Measurements from ENCODE around the gene CMC4. TPM values are rescaled to one million over a fixed set of nuclear protein-coding genes. Genes with fewer than 3 reads are reported as not detected.

The CMC4 gene
- total and polyA plus RNA-seq, 2 of the 4 experiments (the other 2 are of a cell fraction), result 6.4 to 8.4 TPM

- dilution Hi-C loops (cut with HindIII; ENCODE audit: low sequenced_read_pairs, unreplicated experiment), result no loop called here
- ATAC-seq (ENCODE audit: low read depth), result no peak
Observed at GRCh38 chrX:155070038-155070437, 898 bp downstream of the CMC4 start.

More at GRCh38 chrX:155070038-155070437, 898 bp downstream of the CMC4 start:
- WGBS, 2 experiments (ENCODE audit: extremely low coverage in 2 of 2, insufficient read length in 1 of 2), result no CpG with 5 or more reads among the region's 12 CpGs
- Histone ChIP-seq H3K56ac (ENCODE audit: extremely low read depth, insufficient read depth, low read length) (no peak overlapping the region), H3K4me2 (ENCODE audit: low read depth, low read length) (peak overlapping the region; percentile 94), H2BK5ac (ENCODE audit: low read depth, low read length, poor library complexity, severe bottlenecking) (no peak overlapping the region), H4K8ac (ENCODE audit: low read depth in 2 of 2, low read length in 2 of 2) (peak overlapping the region; percentile 42; a peak in 1 of 4 replicates), H4K91ac (ENCODE audit: insufficient read depth, low read depth, low read length) (no peak overlapping the region), H3K23ac (ENCODE audit: low read depth, low read length) (peak overlapping the region; percentile 93), H3K4me1 (ENCODE audit: control insufficient read depth, insufficient read depth, low read length) (peaks cover 6% of the 10 kb centered on the region), H3K79me1 (ENCODE audit: low read depth in 1 of 2, low read length in 2 of 2) (peaks cover 8 to 29% of the 10 kb centered on the region in 2 experiments; a peak in 3 of 4 replicates), H4K5ac (ENCODE audit: low read depth, low read length) (no peak overlapping the region), H3K27ac (ENCODE audit: insufficient read depth, low read length) (peak overlapping the region; percentile 26; the same call in 1 of the 2 replicates), H3K4me3 (ENCODE audit: insufficient read depth, low read depth, low read length) (peak overlapping the region; percentile 59), H3K9ac (ENCODE audit: low read depth, low read length) (peak overlapping the region; percentile 88), H2BK120ac (ENCODE audit: low read depth, low read length) (0 out of 2 replicates have a peak overlapping the region, but pooled peaks have one; percentile 16), H2BK15ac (ENCODE audit: low read depth, low read length) (no peak overlapping the region), H2AFZ (replicated peaks; ENCODE audit: low read length, poor library complexity) (peak overlapping the region; percentile 83), H2AK5ac (ENCODE audit: low read depth, low read length) (peak overlapping the region; percentile 8; the same call in 1 of the 2 replicates), H3K9me3 (ENCODE audit: control insufficient read depth, insufficient read depth, low read length) (no peaks in the 10 kb centered on the region), H2BK20ac (ENCODE audit: low read depth, low read length) (no peak overlapping the region), H4K20me1 (ENCODE audit: insufficient read depth, low read length) (no peaks in the 10 kb centered on the region), H3K27me3 (ENCODE audit: control insufficient read depth, insufficient read depth, low read length) (no peaks in the 10 kb centered on the region), H2AK9ac (replicated peaks; ENCODE audit: low read depth, low read length, poor library complexity) (no peak overlapping the region), H3K18ac (ENCODE audit: low read depth, low read length) (no peak overlapping the region), H3K9me1 (ENCODE audit: insufficient read depth, low read length) (no peaks in the 10 kb centered on the region), H3K14ac (replicated peaks; ENCODE audit: low read depth, low read length) (peak overlapping the region; percentile 82; the same call in 1 of the 2 replicates), H3K4ac (ENCODE audit: low read depth, low read length) (peak overlapping the region; percentile 40; the same call in 1 of the 2 replicates), H3K36me3 (ENCODE audit: control insufficient read depth, insufficient read depth, low read length) (no peaks in the 10 kb centered on the region)
- TF ChIP-seq CTCF (conservative IDR thresholded peaks at IDR 0.05; ENCODE audit: low read depth, low read length) (no peak), CEBPB (IDR thresholded peaks at IDR 0.05; ENCODE audit: low read depth, low read length) (no peak), RAD21 (IDR thresholded peaks at IDR 0.05; ENCODE audit: low read length) (no peak), USF2 (IDR thresholded peaks at IDR 0.05; ENCODE audit: low read depth, low read length) (no peak), NFE2L2 (IDR thresholded peaks at IDR 0.05; ENCODE audit: low read depth, low read length) (no peak), BHLHE40 (IDR thresholded peaks at IDR 0.05; ENCODE audit: low read depth, low read length) (no peak), MAZ (IDR thresholded peaks at IDR 0.05; ENCODE audit: borderline replicate concordance, low read depth, low read length) (no peak), ELK1 (IDR thresholded peaks at IDR 0.05; ENCODE audit: borderline replicate concordance, low read depth, low read length) (no peak), MXI1 (IDR thresholded peaks at IDR 0.05; ENCODE audit: borderline replicate concordance, low read depth, low read length) (no peak), RFX5 (IDR thresholded peaks at IDR 0.05; ENCODE audit: low read depth, low read length) (no peak), POLR2A (IDR thresholded peaks at IDR 0.05; ENCODE audit: low read depth, low read length) (no peak), RCOR1 (IDR thresholded peaks at IDR 0.05; ENCODE audit: insufficient replicate concordance, low read length) (no peak)
- no peak for DNase-seq
- POLR2A ChIA-PET (ENCODE audit: unreplicated experiment), result no interaction called here
- intact Hi-C loops (cut with micrococcal nuclease), result loop anchor here (2.0 to 5.0 kb wide), 2 partner anchors 43 to 88 kb away; partner anchors contain the start of gene FUNDC2
- CTCF ChIA-PET, result no interaction called here
- in situ Hi-C loops (cut with MboI; ENCODE audit: low sequenced_read_pairs), result no loop called here
- BruUV-seq (replicated peaks), result TSS peak; percentile 50
